Karpas-422 (cell line): ENCODE data around the gene SH2D3A. TPM values are rescaled to one million over a fixed set of nuclear protein-coding genes. Genes with fewer than 3 reads are reported as not detected.
"Not testable (repeated sequence)": the region's sequence is repeated elsewhere in the genome, so short reads cannot be mapped to it uniquely, and the experiment has no call there.

Experiments used
- DNase-seq: peaks from one replicate; pipeline ENCODE4 v3.0.0-alpha.2; 2015
- H2AFZ ChIP-seq: fragments of 200-600 bp; sonication (generic); 2 replicates; pipeline ENCODE4 v1.6.1; 2014; ENCODE audit warnings: antibody characterized with exemption, low read length, mixed read lengths
- H3K27ac ChIP-seq: fragments of 200-600 bp; sonication (generic); 2 replicates; pipeline ENCODE4 v1.5.1; 2014; ENCODE audit warnings: mild to moderate bottlenecking, low read length, moderate library complexity
- H3K27me3 ChIP-seq: fragments of 200-600 bp; sonication (generic); 2 replicates; pipeline ENCODE4 v1.6.1; 2014; ENCODE audit warnings: low read length, mixed read lengths
- H3K36me3 ChIP-seq: fragments of 200-600 bp; sonication (generic); 2 replicates; pipeline ENCODE4 v1.6.1; 2014; ENCODE audit warnings: low read length, mixed read lengths; ENCODE audit not compliant: insufficient read depth
- H3K4me1 ChIP-seq: fragments of 200-600 bp; sonication (generic); 2 replicates; pipeline ENCODE4 v1.6.1; 2014; ENCODE audit warnings: mild to moderate bottlenecking, low read length, mixed read lengths
- H3K4me2 ChIP-seq: fragments of 200-600 bp; sonication (generic); 2 replicates; pipeline ENCODE4 v1.6.1; 2014; ENCODE audit warnings: low read length, low read depth, mild to moderate bottlenecking; ENCODE audit not compliant: poor library complexity, severe bottlenecking
- H3K4me3 ChIP-seq: fragments of 200-600 bp; sonication (generic); 2 replicates; pipeline ENCODE4 v1.5.1; 2014; ENCODE audit warnings: mild to moderate bottlenecking, antibody characterized with exemption, low read length, mixed read lengths
- H3K79me2 ChIP-seq: fragments of 200-600 bp; sonication (generic); 2 replicates; pipeline ENCODE4 v1.6.1; 2014; ENCODE audit warnings: mild to moderate bottlenecking, low read length, mixed read lengths
- H3K9ac ChIP-seq: fragments of 200-600 bp; sonication (generic); 2 replicates; pipeline ENCODE4 v1.6.0; 2014; ENCODE audit warnings: low read length
- H3K9me2 ChIP-seq: fragments of 200-600 bp; sonication (generic), shearing (Covaris generic); replicated peaks from 2 replicates; pipeline ENCODE4 v1.6.0; 2014; ENCODE audit warnings: mild to moderate bottlenecking, low read length, moderate library complexity; ENCODE audit not compliant: insufficient read depth
- H3K9me3 ChIP-seq: fragments of 300-700, 200-600 bp; sonication (generic); 2 replicates; pipeline ENCODE4 v1.6.1; 2014; ENCODE audit warnings: low read length, mixed read lengths
- H4K20me1 ChIP-seq: fragments of 200-600 bp; sonication (generic); 2 replicates; pipeline ENCODE4 v1.6.1; 2014; ENCODE audit warnings: mild to moderate bottlenecking, antibody characterized with exemption, low read length, low read depth; ENCODE audit not compliant: insufficient read depth
- total RNA-seq: library from RNA; depleted of rRNA; stranded (reverse); fragments of >200 nt; shearing (Covaris generic); gene quantifications from 2 replicates; pipeline ENCODE4 v1.2.3, GENCODE V29; 2014; ENCODE audit warnings: low replicate concordance

The SH2D3A gene
- total RNA-seq, 1 experiment from 2014 or later, result 3.3 TPM

DNA sequence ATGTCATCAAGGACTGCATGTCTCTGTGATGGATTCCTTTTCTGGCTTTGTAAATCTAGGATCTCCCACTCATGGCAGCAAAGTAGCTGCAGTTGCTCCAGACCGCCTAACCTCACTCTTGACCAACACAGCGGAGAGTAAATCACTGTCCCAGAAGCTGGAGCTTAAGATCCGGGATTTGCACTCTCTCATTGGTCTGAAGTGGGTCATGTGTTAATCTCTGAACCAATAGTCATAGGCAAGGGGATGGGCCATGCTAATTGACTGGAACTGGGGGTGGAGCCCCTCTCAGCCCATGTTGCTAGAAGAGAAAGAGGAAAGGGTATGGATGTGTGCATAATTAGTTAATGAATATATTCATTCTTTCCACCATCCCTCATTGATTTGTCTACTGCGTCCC lies 39.3 kb upstream of the SH2D3A start:
- Histone ChIP-seq H4K20me1 (no peaks in the 10 kb centered on the region), H2AFZ (no peak overlapping the region), H3K36me3 (peaks cover 11% of the 10 kb centered on the region), H3K27me3 (no peaks in the 10 kb centered on the region), H3K4me3 (no peak overlapping the region), H3K9ac (no peak overlapping the region), H3K79me2 (peaks cover 83% of the 10 kb centered on the region), H3K4me1 (peaks cover 12% of the 10 kb centered on the region), H3K9me3 (no peaks in the 10 kb centered on the region), H3K4me2 (no peak overlapping the region), H3K9me2 (no peaks in the 10 kb centered on the region), H3K27ac (no peak overlapping the region)
- DNase-seq, result peak; percentile 66

DNA sequence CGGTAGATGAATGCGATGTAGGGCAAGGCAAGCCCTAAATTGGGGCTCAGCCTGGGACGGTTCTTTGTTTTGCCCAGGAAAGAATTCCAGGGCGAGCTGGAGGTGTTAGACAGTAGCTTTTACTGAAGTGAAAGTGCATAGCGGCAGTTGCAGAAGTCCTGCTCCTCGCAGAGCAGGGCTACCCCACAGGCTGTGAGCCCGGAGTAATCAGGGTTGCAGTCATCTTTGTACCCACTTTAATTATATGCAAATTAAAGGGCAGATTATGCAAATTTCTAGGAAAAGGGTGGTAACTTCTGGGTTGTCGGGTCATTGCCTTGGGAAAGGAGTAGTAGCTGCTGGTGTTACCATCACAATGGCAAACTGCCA lies 35.8 kb upstream of the SH2D3A start:
- peak overlapping the region; percentile 73 for H3K9ac ChIP-seq

DNA sequence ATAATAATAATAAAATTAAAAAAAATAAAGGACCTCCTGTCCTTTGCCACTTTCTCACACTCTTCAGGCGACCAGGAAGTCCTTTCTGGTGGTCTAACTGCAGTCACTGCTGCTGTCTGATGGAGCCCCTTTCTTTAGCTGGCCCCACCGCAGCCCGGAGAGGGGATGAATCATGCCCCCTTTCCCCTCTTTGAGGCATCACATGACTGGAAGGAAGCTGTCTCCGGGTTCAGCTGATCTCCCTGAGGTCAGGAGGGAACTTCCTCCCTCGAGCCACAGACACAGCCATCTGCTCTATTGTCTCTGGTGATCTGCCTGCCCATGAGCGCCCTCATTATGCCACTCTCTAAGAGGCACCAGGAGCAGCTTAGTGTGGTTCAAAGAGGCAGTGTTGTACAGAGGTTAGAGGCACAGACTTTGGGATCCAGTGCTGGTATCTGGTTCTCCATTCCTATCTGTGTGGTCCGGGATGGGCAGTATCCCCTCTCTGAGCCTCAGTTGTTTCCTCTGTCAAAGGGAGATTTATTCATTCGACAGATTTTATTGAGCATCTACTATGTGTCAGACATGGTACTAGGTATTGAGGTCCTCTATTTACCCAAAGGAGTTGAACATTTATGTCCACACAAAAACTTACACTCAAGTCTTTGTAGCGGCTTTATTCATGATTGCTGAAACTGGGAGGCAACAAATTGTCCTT lies 35.3 kb upstream of the SH2D3A start:
- peak; percentile 90 for DNase-seq
- Histone ChIP-seq H4K20me1 (no peaks in the 10 kb centered on the region), H3K4me2 (peak overlapping the region; percentile 97), H3K27ac (peak overlapping the region; percentile 99), H3K27me3 (no peaks in the 10 kb centered on the region), H2AFZ (no peak overlapping the region), H3K9me2 (no peaks in the 10 kb centered on the region), H3K4me1 (peaks cover 33% of the 10 kb centered on the region), H3K36me3 (peaks cover 7% of the 10 kb centered on the region; the same call in 1 of the 2 replicates), H3K9me3 (no peaks in the 10 kb centered on the region), H3K4me3 (peak overlapping the region; percentile 56), H3K79me2 (peaks cover 72% of the 10 kb centered on the region), H3K9ac (peak overlapping the region; percentile 73)

More for the DNA sequence above, 35.8 kb upstream of the SH2D3A start:
- Histone ChIP-seq H3K79me2 (peaks cover 69% of the 10 kb centered on the region), H3K27ac (peak overlapping the region; percentile 99), H4K20me1 (no peaks in the 10 kb centered on the region), H3K4me2 (peak overlapping the region; percentile 97), H3K36me3 (peaks cover 7% of the 10 kb centered on the region; the same call in 1 of the 2 replicates), H3K4me1 (peaks cover 33% of the 10 kb centered on the region), H3K9me3 (no peaks in the 10 kb centered on the region), H3K9me2 (no peaks in the 10 kb centered on the region), H3K27me3 (no peaks in the 10 kb centered on the region), H3K4me3 (peak overlapping the region; percentile 56), H2AFZ (no peak overlapping the region)
- peak; percentile 77 for DNase-seq

DNA sequence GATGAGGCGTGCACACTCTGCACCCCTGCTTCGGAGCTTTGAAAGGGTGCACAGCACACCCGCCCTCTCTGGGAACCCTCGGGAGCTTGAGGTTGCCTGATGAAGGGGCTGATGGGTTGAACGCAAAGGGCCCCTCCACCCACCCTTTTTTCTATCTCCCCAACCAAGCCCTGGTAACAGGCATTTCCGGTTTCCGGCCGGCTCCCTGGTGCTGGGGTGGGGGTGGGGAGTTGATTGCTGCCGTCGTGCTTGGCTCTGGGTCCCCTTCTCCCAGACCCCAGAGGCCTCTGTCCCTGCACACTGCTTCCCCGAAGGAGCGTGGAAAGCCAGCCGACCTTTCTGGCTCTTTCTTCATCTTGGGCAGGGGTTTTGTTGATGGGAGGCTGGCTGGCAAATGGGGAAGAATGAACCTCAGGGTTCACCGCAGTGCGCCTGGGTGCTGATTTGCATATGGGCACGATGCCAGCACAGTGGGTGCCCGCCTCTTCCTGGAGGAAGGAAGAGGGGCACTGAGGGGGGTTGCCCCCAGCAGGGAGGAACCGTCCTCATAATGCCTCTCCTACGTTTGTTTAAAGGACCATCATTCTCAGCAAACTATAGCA lies 34.4 kb upstream of the SH2D3A start:
- Histone ChIP-seq H4K20me1 (peaks cover 1% of the 10 kb centered on the region; the same call in 1 of the 2 replicates), H3K27me3 (no peaks in the 10 kb centered on the region), H2AFZ (0 out of 2 replicates have a peak overlapping the region, but pooled peaks have one; percentile 48), H3K9me2 (no peaks in the 10 kb centered on the region), H3K4me1 (peaks cover 36% of the 10 kb centered on the region), H3K4me3 (peak overlapping the region; percentile 83), H3K79me2 (peaks cover 72% of the 10 kb centered on the region), H3K4me2 (peak overlapping the region; percentile 97), H3K9ac (peak overlapping the region; percentile 86), H3K9me3 (no peaks in the 10 kb centered on the region), H3K36me3 (peaks cover 3% of the 10 kb centered on the region; the same call in 1 of the 2 replicates), H3K27ac (peak overlapping the region; percentile 99)
- DNase-seq, result peak; percentile 97

DNA sequence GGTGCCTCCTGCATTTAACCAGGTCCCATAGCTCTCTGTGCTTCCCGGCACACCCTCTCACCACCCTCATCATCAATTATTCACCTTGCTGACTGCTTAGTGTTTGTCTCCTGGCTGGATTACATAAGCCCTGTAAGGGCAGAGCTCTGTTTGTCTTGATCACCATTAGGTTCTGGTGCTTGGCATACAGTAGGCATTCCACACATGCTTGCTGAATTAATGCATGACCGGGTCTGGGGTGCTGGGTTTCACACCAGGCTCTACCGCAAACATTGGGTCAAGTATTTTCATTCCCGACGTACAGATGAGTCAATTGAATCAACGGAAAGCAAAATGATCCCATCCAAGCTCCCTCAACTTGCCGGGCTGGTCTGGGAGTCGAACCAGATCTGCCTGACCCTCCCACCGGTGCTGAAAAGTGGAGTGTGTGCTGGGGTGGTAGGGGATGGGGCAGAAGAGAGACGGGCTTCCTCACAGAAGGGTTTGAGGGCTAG lies 33.8 kb upstream of the SH2D3A start:
- H3K79me2 ChIP-seq, result peaks cover 72% of the 10 kb centered on the region
- H3K9me3 ChIP-seq, result no peaks in the 10 kb centered on the region
- peak overlapping the region; percentile 97 for H3K4me2 ChIP-seq
- H4K20me1 ChIP-seq, result peaks cover 5% of the 10 kb centered on the region; the same call in 1 of the 2 replicates
- 0 out of 2 replicates have a peak, but pooled peaks cover 3% of the 10 kb centered on the region for H3K36me3 ChIP-seq
- peak overlapping the region; percentile 86 for H3K9ac ChIP-seq
- H2AFZ ChIP-seq, result 0 out of 2 replicates have a peak overlapping the region, but pooled peaks have one; percentile 48
- H3K4me1 ChIP-seq, result peaks cover 42% of the 10 kb centered on the region
- H3K9me2 ChIP-seq, result no peaks in the 10 kb centered on the region
- H3K4me3 ChIP-seq, result peak overlapping the region; percentile 83
- no peaks in the 10 kb centered on the region for H3K27me3 ChIP-seq
- no peak for DNase-seq
- peak overlapping the region; percentile 99 for H3K27ac ChIP-seq

DNA sequence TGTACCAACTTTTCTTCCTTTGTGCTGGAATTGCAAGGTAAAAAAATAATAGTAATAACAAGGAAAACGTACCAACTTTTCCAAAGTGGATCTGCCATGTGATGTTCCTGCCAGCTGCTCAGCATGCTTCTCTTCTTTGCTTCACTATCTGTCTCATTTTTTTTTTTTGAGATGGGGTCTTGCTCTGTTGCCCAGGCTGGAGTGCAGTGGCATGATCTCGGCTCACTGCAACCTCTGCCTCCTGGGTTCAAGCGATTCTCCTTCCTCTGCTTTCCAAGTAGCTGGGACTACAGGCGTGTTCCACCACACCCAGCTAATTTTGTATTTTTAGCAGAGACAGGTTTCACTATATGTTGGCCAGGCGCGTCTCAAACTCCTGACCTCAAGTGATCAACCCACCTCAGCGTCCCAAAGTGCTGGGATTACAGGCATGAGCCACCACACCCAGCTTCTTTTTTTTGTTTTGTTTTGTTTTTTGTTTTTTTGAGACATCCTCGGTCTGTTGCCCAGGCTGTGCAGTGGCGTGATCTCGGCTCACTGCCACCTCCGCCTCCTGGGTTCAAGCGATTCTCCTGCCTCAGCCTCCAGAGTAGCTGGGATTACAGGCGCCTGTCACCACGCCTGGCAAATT lies 33.0 kb upstream of the SH2D3A start:
- not testable (repeated sequence) for H2AFZ ChIP-seq, H3K27me3 ChIP-seq, DNase-seq, H3K36me3 ChIP-seq, H4K20me1 ChIP-seq, H3K9me2 ChIP-seq, H3K9me3 ChIP-seq
- Histone ChIP-seq H3K27ac (peak overlapping the region; percentile 99), H3K4me3 (peak overlapping the region; percentile 83), H3K4me2 (peak overlapping the region; percentile 97), H3K4me1 (peaks cover 42% of the 10 kb centered on the region), H3K79me2 (peaks cover 72% of the 10 kb centered on the region), H3K9ac (peak overlapping the region; percentile 86)

DNA sequence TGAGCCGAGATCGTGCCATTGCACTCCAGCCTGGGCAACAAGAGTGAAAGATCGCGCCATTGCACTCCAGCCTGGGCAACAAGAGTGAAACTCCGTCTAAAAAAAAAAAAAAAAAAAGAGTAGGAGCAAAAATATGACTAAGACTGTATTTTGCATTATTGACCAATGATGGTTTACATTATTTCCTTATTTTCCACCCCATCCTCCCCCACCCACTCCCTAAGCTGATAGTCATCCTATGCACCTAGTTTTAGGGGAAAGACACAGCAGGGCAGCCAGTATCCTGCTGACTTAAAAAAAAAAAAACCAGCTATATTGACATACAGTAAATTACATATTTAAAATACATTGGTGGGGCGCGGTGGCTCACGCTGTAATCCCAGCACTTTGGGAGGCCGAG lies 30.4 kb upstream of the SH2D3A start:
- H3K9me3 ChIP-seq, result no peaks in the 10 kb centered on the region
- H3K27me3 ChIP-seq, result no peaks in the 10 kb centered on the region
- peaks cover 5% of the 10 kb centered on the region; the same call in 1 of the 2 replicates for H4K20me1 ChIP-seq
- no peak overlapping the region for H3K27ac ChIP-seq
- peaks cover 76% of the 10 kb centered on the region for H3K79me2 ChIP-seq
- H3K9ac ChIP-seq, result no peak overlapping the region
- peaks cover 35% of the 10 kb centered on the region for H3K4me1 ChIP-seq
- H3K4me3 ChIP-seq, result no peak overlapping the region
- no peaks in the 10 kb centered on the region for H3K36me3 ChIP-seq
- no peak overlapping the region for H3K4me2 ChIP-seq
- no peaks in the 10 kb centered on the region for H3K9me2 ChIP-seq
- DNase-seq, result no peak
- no peak overlapping the region for H2AFZ ChIP-seq

DNA sequence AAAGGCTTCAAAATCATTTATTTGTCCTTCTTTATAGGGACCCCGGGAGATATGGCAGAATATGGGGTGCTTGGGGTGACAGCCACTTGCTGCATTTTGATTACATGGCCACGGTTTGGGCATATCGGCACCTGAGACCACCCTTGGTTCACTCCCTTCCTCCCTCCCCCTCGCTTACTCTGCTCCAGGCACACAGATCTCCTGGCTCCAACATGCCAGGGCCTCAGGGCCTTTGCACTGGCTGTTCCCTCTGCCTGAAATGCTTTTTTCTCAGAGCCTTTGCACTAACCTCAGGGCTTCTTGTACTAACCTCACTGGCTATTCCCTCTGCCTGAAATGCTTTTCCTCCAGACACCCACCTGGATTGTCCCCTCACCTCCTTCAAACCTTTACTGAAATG lies 29.0 kb upstream of the SH2D3A start:
- peaks cover 5% of the 10 kb centered on the region; the same call in 1 of the 2 replicates for H4K20me1 ChIP-seq
- H3K4me3 ChIP-seq, result no peak overlapping the region
- no peaks in the 10 kb centered on the region for H3K9me2 ChIP-seq
- peaks cover 28% of the 10 kb centered on the region for H3K4me1 ChIP-seq
- H3K27me3 ChIP-seq, result no peaks in the 10 kb centered on the region
- no peak overlapping the region for H3K4me2 ChIP-seq
- H2AFZ ChIP-seq, result no peak overlapping the region
- H3K9me3 ChIP-seq, result no peaks in the 10 kb centered on the region
- DNase-seq, result no peak
- H3K36me3 ChIP-seq, result no peaks in the 10 kb centered on the region
- H3K79me2 ChIP-seq, result peaks cover 85% of the 10 kb centered on the region
- no peak overlapping the region for H3K27ac ChIP-seq
- no peak overlapping the region for H3K9ac ChIP-seq
